Activated B cell treated with CpG ODN at 0.5 μM for 24 hours (primary cell): Measurements from ENCODE around the gene TIGD4. TPM values are rescaled to one million over a fixed set of nuclear protein-coding genes. Genes with fewer than 3 reads are reported as not detected.
A peak's percentile ranks its signal among the peaks of the same experiment; 100 is the strongest.

Experiments used
- ATAC-seq: fragments of 200-7000 bp; cut with Tn5 transposase; one replicate; pipeline ENCODE4 v1.10.0; 2021; ENCODE audit warnings: low read depth, mild to moderate bottlenecking, moderate library complexity
- CTCF ChIA-PET: fragments of 350-600 bp; sonication (Branson Sonifier 250); formaldehyde crosslinking; loops from one replicate; lab custom pipeline; 2021; ENCODE audit warnings: antibody characterized with exemption; lab: Charles Lee
- POLR2A ChIA-PET: fragments of 350-600 bp; sonication (Branson Sonifier 250); formaldehyde crosslinking; loops from one replicate; lab custom pipeline; 2021; ENCODE audit warnings: antibody characterized with exemption; lab: Charles Lee
- DNase-seq: peaks from one replicate; pipeline ENCODE4 v3.0.0; 2022
- H3K27ac Mint-ChIP-seq: one replicate; pipeline ENCODE4 v1.8.0; 2020; ENCODE audit warnings: mixed read lengths
- H3K27me3 Mint-ChIP-seq: one replicate; pipeline ENCODE4 v1.8.0; 2021; ENCODE audit warnings: mixed read lengths
- H3K36me3 Mint-ChIP-seq: one replicate; pipeline ENCODE4 v1.8.0; 2021; ENCODE audit warnings: low read depth, mixed read lengths
- H3K4me1 Mint-ChIP-seq: one replicate; pipeline ENCODE4 v1.8.0; 2021; ENCODE audit warnings: mixed read lengths
- H3K4me3 Mint-ChIP-seq: one replicate; pipeline ENCODE4 v1.8.0; 2020; ENCODE audit warnings: mild to moderate bottlenecking, mixed read lengths
- H3K9me3 Mint-ChIP-seq: one replicate; pipeline ENCODE4 v1.8.0; 2020; ENCODE audit warnings: mixed read lengths
- intact Hi-C: fragments of 100-400 bp; cut with micrococcal nuclease; formaldehyde crosslinking; loops from one replicate; pipeline ENCODE4 v1.15.1; 2024
- total RNA-seq: library from RNA; stranded (reverse); gene quantifications from 2 replicates; pipeline ENCODE4 v1.2.3, GENCODE V29; 2022
- TF ChIP-seq, protein P1 (sequence below): fragments of 200-600 bp; IDR thresholded peaks from one replicate; pipeline ENCODE4 v1.8.0; 2022; ENCODE audit warnings: antibody characterized with exemption, mild to moderate bottlenecking

Gene TIGD4
- total RNA-seq, 1 donor from 2014 or later: 0.24 TPM

DNA sequence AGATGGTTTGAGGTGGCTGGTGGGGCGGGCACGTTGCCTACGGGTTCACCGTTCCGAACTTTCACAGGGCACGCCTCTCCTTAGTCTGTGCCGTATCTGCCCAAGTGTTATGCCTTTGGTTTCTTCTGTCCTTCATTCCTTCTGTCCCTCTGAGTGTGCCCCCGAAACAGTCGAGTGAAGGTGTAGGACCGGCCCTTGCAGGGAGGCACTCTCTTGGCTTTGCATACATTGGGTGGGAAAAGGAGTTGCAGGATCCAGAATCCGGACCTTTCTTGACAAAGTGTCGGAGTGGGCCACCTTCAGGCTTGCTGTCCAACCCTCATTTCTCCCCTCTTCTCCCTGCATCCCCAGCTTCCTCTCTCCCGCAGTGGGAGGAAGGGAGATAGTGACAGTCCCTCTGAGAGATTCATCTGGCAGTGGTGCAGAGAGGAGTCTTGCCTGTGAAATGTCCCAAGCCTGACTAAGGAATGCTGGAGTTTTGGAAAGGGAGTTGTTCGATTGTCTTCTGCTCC lies 793 bp upstream of the TIGD4 start:
- Mint-ChIP-seq H3K36me3 (peaks cover 11% of the 10 kb centered on the region), H3K4me1 (peaks cover 47% of the 10 kb centered on the region), H3K27me3 (no peaks in the 10 kb centered on the region), H3K4me3 (peak overlapping the region; percentile 97), H3K27ac (peak overlapping the region; percentile 92), H3K9me3 (no peaks in the 10 kb centered on the region)
- TF ChIP-seq, protein P1, sequence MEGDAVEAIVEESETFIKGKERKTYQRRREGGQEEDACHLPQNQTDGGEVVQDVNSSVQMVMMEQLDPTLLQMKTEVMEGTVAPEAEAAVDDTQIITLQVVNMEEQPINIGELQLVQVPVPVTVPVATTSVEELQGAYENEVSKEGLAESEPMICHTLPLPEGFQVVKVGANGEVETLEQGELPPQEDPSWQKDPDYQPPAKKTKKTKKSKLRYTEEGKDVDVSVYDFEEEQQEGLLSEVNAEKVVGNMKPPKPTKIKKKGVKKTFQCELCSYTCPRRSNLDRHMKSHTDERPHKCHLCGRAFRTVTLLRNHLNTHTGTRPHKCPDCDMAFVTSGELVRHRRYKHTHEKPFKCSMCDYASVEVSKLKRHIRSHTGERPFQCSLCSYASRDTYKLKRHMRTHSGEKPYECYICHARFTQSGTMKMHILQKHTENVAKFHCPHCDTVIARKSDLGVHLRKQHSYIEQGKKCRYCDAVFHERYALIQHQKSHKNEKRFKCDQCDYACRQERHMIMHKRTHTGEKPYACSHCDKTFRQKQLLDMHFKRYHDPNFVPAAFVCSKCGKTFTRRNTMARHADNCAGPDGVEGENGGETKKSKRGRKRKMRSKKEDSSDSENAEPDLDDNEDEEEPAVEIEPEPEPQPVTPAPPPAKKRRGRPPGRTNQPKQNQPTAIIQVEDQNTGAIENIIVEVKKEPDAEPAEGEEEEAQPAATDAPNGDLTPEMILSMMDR: no peak
- DNase-seq (no peak), ATAC-seq (peak; percentile 53)
- ChIA-PET POLR2A (interaction anchor here (1.1 kb wide), 1 partner anchor 244 kb away, joined by 4 read pairs; the partner anchor contains the start of gene FBXW7), CTCF (interaction anchor here (0.9 to 1.6 kb wide), 2 partner anchors 68 to 305 kb away, joined by 3 to 5 read pairs; no protein-coding TSS in a partner anchor)
- intact Hi-C loops: no loop called here

DNA sequence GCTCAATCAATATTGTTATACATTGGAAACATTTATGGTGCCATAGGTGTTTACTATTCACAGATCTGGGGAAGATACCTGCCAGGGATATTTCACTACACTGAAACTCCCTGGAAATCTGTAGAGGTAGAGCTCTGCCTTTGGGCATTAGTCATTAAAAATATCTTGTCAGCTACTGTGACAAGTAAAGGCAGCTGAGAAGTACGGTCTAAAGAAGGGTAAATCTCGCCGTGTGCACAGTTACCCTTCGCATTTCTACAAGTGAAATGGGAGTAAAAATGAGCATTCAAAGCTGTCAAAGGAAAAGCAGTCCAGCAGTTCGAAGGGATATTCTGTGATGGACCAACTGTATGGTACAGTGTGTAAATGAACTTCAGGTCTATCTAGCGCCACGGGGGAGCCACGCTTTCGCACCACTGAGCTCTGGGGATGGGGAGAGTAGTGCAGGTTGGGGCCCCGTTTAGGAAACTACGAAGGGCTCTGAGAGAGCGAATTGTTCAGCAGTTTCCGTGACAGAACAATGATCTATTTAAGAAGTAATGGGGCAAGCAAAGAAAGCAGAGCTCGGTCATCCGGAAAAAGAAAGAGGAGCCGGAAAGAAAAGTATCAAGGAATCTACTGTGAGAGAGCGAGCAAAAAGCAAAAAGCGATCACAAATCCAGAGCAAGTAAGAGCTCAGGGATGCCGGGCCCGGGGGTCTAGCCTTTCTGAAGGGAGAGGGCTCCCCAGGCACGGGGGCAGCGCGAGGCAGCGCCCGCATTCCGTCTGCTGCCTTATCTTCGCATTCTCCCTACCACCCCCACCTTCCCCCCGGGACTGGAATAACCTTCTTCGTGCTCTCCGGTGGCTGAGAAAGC lies 646 bp downstream of the TIGD4 start:
- no peaks in the 10 kb centered on the region for H3K27me3 Mint-ChIP-seq
- no peak for ATAC-seq
- intact Hi-C loops: loop anchor here (1.0 to 5.0 kb wide), 9 partner anchors 68 to 1680 kb away; partner anchors contain the start of genes FBXW7, GATB, RPS3A and TMEM154
- peaks cover 11% of the 10 kb centered on the region for H3K36me3 Mint-ChIP-seq
- no peak for DNase-seq
- H3K27ac Mint-ChIP-seq: peak overlapping the region; percentile 92
- TF ChIP-seq, protein P1: no peak
- CTCF ChIA-PET: interaction anchor here (1.1 to 1.6 kb wide), 5 partner anchors 9 to 929 kb away, joined by 3 to 5 read pairs (median 4); no protein-coding TSS in a partner anchor
- POLR2A ChIA-PET: interaction anchor here (0.5 to 1.0 kb wide), 6 partner anchors 9 to 484 kb away, joined by 3 to 11 read pairs (median 4); partner anchors contain the start of gene FBXW7
- H3K4me3 Mint-ChIP-seq: peak overlapping the region; percentile 97
- H3K9me3 Mint-ChIP-seq: no peaks in the 10 kb centered on the region
- peaks cover 41% of the 10 kb centered on the region for H3K4me1 Mint-ChIP-seq

DNA sequence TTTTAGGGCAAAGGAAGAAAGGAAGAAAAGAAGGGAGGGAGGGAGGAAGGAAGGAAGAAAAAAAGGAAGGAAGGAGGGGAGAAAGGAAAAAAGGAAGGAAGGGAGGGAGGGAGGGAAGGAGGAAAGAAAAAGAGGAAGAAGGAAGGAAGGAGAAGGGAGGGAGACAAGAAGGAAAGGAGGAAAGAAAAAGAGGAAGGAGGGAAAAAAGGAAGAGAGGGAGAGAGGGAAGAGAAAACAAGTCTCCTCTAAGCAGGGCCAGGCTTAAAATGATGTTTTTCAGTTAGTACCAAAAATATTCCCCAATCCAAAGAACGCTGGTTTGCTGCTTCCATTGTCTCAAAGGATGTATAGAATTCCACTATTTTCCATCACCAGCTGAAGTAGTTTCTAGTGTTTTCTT lies 2.0 kb downstream of the TIGD4 start:
- ChIA-PET POLR2A (no interaction called here), CTCF (no interaction called here)
- no peak for DNase-seq
- TF ChIP-seq, protein P1: no peak
- Mint-ChIP-seq H3K36me3 (peaks cover 11% of the 10 kb centered on the region), H3K27me3 (no peaks in the 10 kb centered on the region), H3K4me3 (no peak overlapping the region), H3K9me3 (no peaks in the 10 kb centered on the region), H3K4me1 (peaks cover 36% of the 10 kb centered on the region), H3K27ac (no peak overlapping the region)
- intact Hi-C loops: loop anchor here (5.0 kb wide), 1 partner anchor 100 kb away; the partner anchor contains the start of gene TMEM154
- ATAC-seq: no peak

DNA sequence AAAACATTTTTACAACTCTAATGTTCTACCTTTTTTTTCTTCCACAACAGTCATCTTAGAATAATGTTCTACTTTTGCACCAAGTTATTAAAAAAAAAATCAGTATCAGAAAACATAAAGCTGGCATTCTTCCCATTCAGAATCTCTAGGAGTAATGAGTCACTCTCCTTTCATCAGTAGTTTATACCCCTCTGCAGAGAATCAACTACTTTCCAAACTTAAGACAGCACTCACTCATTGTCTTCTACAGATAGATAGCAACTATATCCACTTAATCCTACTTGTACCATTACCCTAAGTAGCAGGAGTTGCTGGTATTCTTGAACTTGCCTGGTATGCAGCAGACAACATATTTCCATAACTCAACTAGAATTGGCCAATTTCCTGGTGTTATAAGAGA lies 3.2 kb downstream of the TIGD4 start:
- Mint-ChIP-seq H3K36me3 (peaks cover 11% of the 10 kb centered on the region), H3K4me1 (peaks cover 29% of the 10 kb centered on the region), H3K27me3 (no peaks in the 10 kb centered on the region), H3K9me3 (no peaks in the 10 kb centered on the region), H3K27ac (no peak overlapping the region), H3K4me3 (no peak overlapping the region)
- POLR2A ChIA-PET: no interaction called here
- intact Hi-C loops: loop anchor here (5.0 kb wide), 1 partner anchor 99 kb away; the partner anchor contains the start of gene TMEM154
- DNase-seq (no peak), ATAC-seq (no peak)
- TF ChIP-seq, protein P1: no peak
- CTCF ChIA-PET: no interaction called here

DNA sequence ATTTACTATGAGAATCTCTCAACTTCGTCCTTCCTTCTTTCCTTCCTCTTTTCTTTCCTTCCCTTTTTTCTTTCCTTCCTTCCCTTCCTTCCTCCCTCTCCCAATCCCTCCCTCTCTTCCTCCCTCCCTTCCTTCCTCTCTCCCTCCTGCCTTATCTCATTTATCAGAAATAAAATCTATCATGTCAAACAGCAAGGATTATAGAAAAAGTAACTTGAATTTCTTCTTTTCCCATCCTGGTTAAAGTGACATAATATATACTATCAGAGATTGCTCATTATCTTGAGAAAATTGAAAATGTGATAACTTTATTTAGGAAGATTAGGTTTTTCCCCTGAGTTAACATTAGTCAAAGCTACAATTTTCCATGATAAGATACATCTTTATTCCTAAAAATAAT lies 5.6 kb downstream of the TIGD4 start:
- TF ChIP-seq, protein P1: no peak
- H3K4me1 Mint-ChIP-seq: peaks cover 15% of the 10 kb centered on the region
- ChIA-PET CTCF (no interaction called here), POLR2A (no interaction called here)
- H3K27ac Mint-ChIP-seq: no peak overlapping the region
- ATAC-seq: no peak
- no peak overlapping the region for H3K4me3 Mint-ChIP-seq
- H3K36me3 Mint-ChIP-seq: peaks cover under 1% of the 10 kb centered on the region
- intact Hi-C loops: no loop called here
- no peaks in the 10 kb centered on the region for H3K27me3 Mint-ChIP-seq
- no peaks in the 10 kb centered on the region for H3K9me3 Mint-ChIP-seq
- no peak for DNase-seq
